ENCODE measurements around the gene RNGTT.

RNGTT gene

DNA sequence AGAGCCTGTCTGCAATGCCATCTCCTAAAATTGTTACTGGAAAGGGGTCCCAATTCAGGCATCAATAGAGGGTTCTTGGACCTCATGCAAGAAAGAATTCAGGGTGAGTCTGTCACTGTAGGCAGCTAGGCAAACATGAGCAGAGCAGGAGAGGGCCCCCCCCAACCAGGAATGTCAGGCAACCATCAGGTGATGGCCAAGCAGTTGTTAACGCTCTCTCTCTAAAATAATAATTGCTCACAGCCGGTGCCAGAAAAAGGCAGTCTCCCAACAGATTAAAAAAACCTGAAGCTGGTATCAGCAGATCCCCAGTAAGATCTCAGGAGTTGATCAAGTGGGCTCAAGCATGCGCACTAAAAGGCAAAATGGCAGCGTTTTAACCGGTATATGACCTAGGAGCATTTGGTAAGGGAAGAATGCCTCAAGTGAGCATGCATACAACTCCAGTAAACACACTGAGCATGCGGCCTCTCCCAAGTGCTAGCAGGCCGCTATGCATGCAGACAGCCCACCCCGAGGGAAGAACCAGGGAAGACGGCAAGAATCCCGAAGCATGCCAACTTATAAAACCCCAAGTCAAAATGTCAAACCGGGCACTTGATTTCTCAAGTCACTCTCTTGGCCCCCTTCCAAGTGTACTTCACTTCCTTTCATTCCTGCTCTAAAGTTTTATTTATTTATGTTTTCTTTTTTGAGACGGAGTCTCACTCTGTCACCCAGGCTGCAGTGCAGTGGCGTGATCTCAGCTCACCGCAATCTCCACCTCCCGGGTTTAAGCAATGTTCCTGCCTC lies 44.0 kb upstream of the RNGTT start:
- TF ChIP-seq CTCF (IDR thresholded peaks at IDR 0.05; ENCODE audit: insufficient read depth, low read depth, low read length, missing control alignments): no peak
- no peak overlapping the region for H3K4me3 ChIP-seq (ENCODE audit: low read length)
- DNase-seq (ENCODE audit: low read depth): peak; percentile 13

DNA sequence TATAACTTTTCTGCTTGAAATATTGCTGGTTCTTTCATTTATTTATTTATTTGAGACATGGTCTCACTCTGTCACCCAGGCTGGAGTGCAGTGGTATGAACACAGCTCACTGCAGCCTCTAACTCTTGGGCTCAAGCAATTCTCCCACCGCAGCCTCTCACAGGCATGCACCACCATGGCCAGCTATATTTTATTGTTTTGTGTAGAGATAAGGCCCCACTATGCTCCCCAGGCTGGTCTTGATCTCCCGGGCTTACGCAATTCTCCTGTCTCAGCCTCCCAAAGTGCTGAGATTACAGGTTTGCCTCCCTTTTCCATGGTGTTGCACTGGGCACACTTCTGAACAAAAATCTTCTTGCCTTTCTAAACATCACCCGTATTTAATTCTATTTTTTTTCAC lies 39.1 kb upstream of the RNGTT start:
- TF ChIP-seq CTCF (IDR thresholded peaks at IDR 0.05; ENCODE audit: insufficient read depth, low read depth, low read length, missing control alignments): no peak
- DNase-seq (ENCODE audit: low read depth): no peak
- H3K4me3 ChIP-seq (ENCODE audit: low read length): no peak overlapping the region

- no peak for DNase-seq (ENCODE audit: low read depth)
- H3K4me3 ChIP-seq (ENCODE audit: low read length): no peak overlapping the region
- no peak for TF ChIP-seq CTCF (IDR thresholded peaks at IDR 0.05; ENCODE audit: insufficient read depth, low read depth, low read length, missing control alignments)
Observed at GRCh38 chr6:88997327-88997726, 33.9 kb upstream of the RNGTT start.

DNA sequence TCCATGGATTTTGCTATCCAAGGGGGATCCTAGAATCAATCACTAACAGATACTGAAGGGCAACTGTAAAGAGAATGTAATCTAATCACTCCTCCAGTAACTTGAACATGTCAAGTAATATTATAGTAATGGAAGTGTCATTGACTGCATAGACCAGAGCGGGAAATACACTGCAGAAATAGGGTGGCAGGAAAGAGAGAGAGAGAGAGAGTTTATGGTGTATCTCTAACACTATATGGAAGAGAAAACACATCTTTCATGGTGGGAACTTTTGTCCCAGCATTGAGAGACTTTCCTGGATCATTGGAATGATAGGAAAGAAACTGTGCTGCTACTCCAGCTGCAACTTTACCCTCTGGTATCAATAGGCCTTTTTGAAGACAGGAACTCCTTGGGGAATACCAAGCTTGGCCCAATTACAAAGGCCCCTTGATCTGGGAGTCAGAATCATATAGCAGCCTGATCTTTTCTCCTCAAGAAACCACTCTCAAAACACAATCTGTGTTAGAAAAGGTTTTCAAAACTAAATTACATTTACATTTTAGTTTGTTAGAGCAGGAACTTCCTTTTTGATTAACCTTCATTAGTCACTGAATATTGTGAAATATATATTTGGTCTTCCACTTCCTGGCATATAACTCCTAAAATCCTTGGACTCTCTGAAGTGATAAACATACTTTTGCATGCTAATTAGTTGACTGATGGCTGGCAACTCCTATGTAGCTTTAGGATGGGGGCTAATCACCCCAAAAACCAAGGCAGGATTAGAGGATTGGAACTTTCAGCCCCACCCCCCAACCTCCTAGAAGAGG lies 29.5 kb upstream of the RNGTT start:
- peak; percentile 21 for DNase-seq (ENCODE audit: low read depth)
- no peak overlapping the region for H3K4me3 ChIP-seq (ENCODE audit: low read length)
- no peak for TF ChIP-seq CTCF (IDR thresholded peaks at IDR 0.05; ENCODE audit: insufficient read depth, low read depth, low read length, missing control alignments)

- no peak for TF ChIP-seq CTCF (IDR thresholded peaks at IDR 0.05; ENCODE audit: insufficient read depth, low read depth, low read length, missing control alignments)
- DNase-seq (ENCODE audit: low read depth): peak; percentile 65
- no peak overlapping the region for H3K4me3 ChIP-seq (ENCODE audit: low read length)
Observed at GRCh38 chr6:88989215-88989614, 25.8 kb upstream of the RNGTT start.

GRCh38 chr6:88987922-88988321 lies 24.5 kb upstream of the RNGTT start:
- no peak for TF ChIP-seq CTCF (IDR thresholded peaks at IDR 0.05; ENCODE audit: insufficient read depth, low read depth, low read length, missing control alignments)
- no peak overlapping the region for H3K4me3 ChIP-seq (ENCODE audit: low read length)
- no peak for DNase-seq (ENCODE audit: low read depth)
